Trophoblast cell (in vitro differentiated cells and primary cell): ENCODE data around the gene IKZF5.

ENCODE experiments used
- DNase-seq, 2 donors: peaks; one replicate each; pipeline ENCODE4 v3.0.0-alpha.2; 2016
- H2AFZ ChIP-seq: 2 replicates; pipeline ENCODE4 v1.6.1; 2013; ENCODE audit warnings: low read length, moderate library complexity, mild to moderate bottlenecking; ENCODE audit not compliant: insufficient read depth, poor library complexity
- H2AK5ac ChIP-seq: 2 replicates; pipeline ENCODE4 v1.6.1; 2013; ENCODE audit warnings: mild to moderate bottlenecking, low read length
- H2BK120ac ChIP-seq: 2 replicates; pipeline ENCODE4 v1.6.1; 2013; ENCODE audit warnings: low read length, mild to moderate bottlenecking, moderate library complexity; ENCODE audit not compliant: insufficient read depth, poor library complexity
- H2BK12ac ChIP-seq: 2 replicates; pipeline ENCODE4 v1.6.1; 2013; ENCODE audit warnings: mild to moderate bottlenecking, low read length, moderate library complexity
- H2BK5ac ChIP-seq: 2 replicates; pipeline ENCODE4 v1.6.1; 2013; ENCODE audit warnings: low read length, low read depth, moderate library complexity, mild to moderate bottlenecking; ENCODE audit not compliant: poor library complexity
- H3K14ac ChIP-seq: 2 replicates; pipeline ENCODE4 v1.6.1; 2013; ENCODE audit warnings: mild to moderate bottlenecking, low read length
- H3K18ac ChIP-seq: 2 replicates; pipeline ENCODE4 v1.6.1; 2013; ENCODE audit warnings: mild to moderate bottlenecking, low read length
- H3K23ac ChIP-seq: 2 replicates; pipeline ENCODE4 v1.6.1; 2013; ENCODE audit warnings: low read length
- H3K27ac ChIP-seq: 2 replicates; pipeline ENCODE4 v1.5.1; 2013; ENCODE audit warnings: low read depth, mild to moderate bottlenecking, inconsistent platforms, low read length, moderate library complexity
- H3K27me3 ChIP-seq: 2 replicates; pipeline ENCODE4 v1.6.1; 2013; ENCODE audit warnings: inconsistent platforms, mild to moderate bottlenecking, low read length, moderate library complexity; ENCODE audit not compliant: insufficient read depth
- H3K36me3 ChIP-seq, 2 experiments: 1 replicate in 1 of 2; 2 replicates in 1 of 2; pipeline ENCODE4 v1.6.1; 2013; ENCODE audit warnings: low read length in 2 of 2, mild to moderate bottlenecking in 2 of 2, moderate library complexity in 1 of 2; ENCODE audit not compliant: insufficient read depth in 2 of 2, control insufficient read depth in 1 of 2
- H3K4ac ChIP-seq: 2 replicates; pipeline ENCODE4 v1.6.1; 2013; ENCODE audit warnings: low read depth, mild to moderate bottlenecking, low read length, moderate library complexity
- H3K4me1 ChIP-seq, 2 experiments: 1 replicate in 1 of 2; 2 replicates in 1 of 2; pipeline ENCODE4 v1.6.1; 2013; ENCODE audit warnings: low read length in 2 of 2, mild to moderate bottlenecking in 2 of 2, moderate library complexity in 1 of 2; ENCODE audit not compliant: insufficient read depth in 2 of 2, control insufficient read depth in 1 of 2
- H3K4me2 ChIP-seq: 2 replicates; pipeline ENCODE4 v1.6.1; 2013; ENCODE audit warnings: inconsistent platforms, mild to moderate bottlenecking, low read length, moderate library complexity
- H3K4me3 ChIP-seq: 2 replicates; pipeline ENCODE4 v1.5.1; 2013; ENCODE audit warnings: mild to moderate bottlenecking, low read depth, low read length, inconsistent platforms
- H3K79me1 ChIP-seq: one replicate; pipeline ENCODE4 v1.6.1; 2013; ENCODE audit warnings: low read length
- H3K79me2 ChIP-seq: 2 replicates; pipeline ENCODE4 v1.6.1; 2013; ENCODE audit warnings: low read length, mild to moderate bottlenecking; ENCODE audit not compliant: control insufficient read depth, insufficient read depth, poor library complexity
- H3K9ac ChIP-seq: 2 replicates; pipeline ENCODE4 v1.6.1; 2013; ENCODE audit warnings: mild to moderate bottlenecking, low read length
- H3K9me3 ChIP-seq: 2 replicates; pipeline ENCODE4 v1.6.1; 2013; ENCODE audit warnings: low read depth, mild to moderate bottlenecking, control low read depth, inconsistent platforms, low read length; ENCODE audit not compliant: insufficient read depth
- H4K12ac ChIP-seq: 2 replicates; pipeline ENCODE4 v1.6.1; 2013; ENCODE audit warnings: low read depth, mild to moderate bottlenecking, low read length, moderate library complexity
- H4K8ac ChIP-seq: 2 replicates; pipeline ENCODE4 v1.6.1; 2013; ENCODE audit warnings: low read depth, mild to moderate bottlenecking, low read length, moderate library complexity
- H4K91ac ChIP-seq: one replicate; pipeline ENCODE4 v1.6.1; 2013; ENCODE audit warnings: low read depth, mild to moderate bottlenecking, low read length, moderate library complexity
- WGBS: extraction: QIAGEN DNeasy Blood & Tissue Kit; methylation state at CpG from one replicate; pipeline ENCODE4 v1.1.7; 2013; ENCODE audit warnings: missing lambda C conversion rate; ENCODE audit not compliant: insufficient read length, insufficient coverage; ENCODE audit errors: extremely low coverage; 5-methylcytosine and 5-hydroxymethylcytosine counted together

Gene IKZF5

DNA sequence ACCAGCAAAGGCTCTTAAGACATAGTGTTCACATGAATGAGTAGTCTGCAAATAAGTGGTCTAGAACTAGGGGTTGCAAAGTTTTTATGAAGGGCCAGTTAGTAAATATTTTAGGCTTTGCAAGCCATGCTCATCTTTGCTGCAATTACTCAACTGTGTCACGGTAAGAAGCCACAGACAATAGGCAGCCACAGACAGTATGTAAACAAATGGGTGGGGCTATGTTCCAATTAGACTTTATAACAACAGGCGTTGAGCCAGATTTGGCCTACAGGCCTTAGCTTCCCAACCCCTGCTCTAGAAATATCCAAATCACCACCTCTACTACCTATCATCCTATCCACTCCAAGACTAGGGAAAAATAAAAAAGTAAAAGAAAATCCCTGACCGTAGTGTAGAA is 9.2 kb downstream of the IKZF5 start:
- Histone ChIP-seq H2BK120ac (no peak overlapping the region), H4K12ac (no peak overlapping the region), H3K4me2 (no peak overlapping the region), H3K23ac (no peak overlapping the region), H3K27ac (no peak overlapping the region), H3K9ac (no peak overlapping the region), H4K91ac (no peak overlapping the region), H3K18ac (no peak overlapping the region), H3K4ac (no peak overlapping the region), H3K14ac (no peak overlapping the region), H2AK5ac (no peak overlapping the region), H3K4me3 (no peak overlapping the region), H3K79me2 (no peaks in the 10 kb centered on the region), H2BK5ac (no peak overlapping the region), H3K4me1 (no peaks in the 10 kb centered on the region), H3K79me1 (no peaks in the 10 kb centered on the region), H3K36me3 (peaks cover 0 to 8% of the 10 kb centered on the region in 2 experiments), H4K8ac (no peak overlapping the region), H3K9me3 (no peaks in the 10 kb centered on the region), H3K27me3 (no peaks in the 10 kb centered on the region), H2AFZ (no peak overlapping the region), H2BK12ac (no peak overlapping the region)
- DNase-seq: no peak
- WGBS: no CpG with 5 or more reads among the region's 3 CpGs

DNA sequence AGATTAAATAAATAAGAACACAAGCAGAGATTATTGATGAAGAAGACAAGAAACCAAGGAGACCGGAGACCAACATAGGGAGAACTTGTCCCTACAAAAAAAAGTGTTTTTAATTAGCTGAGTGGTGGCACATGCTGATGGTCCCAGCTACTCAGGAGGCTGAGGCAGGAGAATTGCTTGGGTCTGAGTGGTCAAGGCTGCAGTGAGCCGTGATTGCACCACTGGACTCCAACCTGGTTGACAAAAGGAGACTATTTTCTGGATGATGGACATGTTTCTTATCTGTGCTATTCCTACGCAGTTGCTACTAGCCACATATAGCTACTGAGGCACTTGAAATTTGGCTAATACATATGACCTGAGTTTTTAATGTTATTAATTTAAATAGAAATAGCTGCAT is 9.7 kb downstream of the IKZF5 start:
- no peak overlapping the region for H4K8ac ChIP-seq
- no peak overlapping the region for H3K14ac ChIP-seq
- no peaks in the 10 kb centered on the region for H3K79me1 ChIP-seq
- no peaks in the 10 kb centered on the region for H3K27me3 ChIP-seq
- no peak overlapping the region for H3K9ac ChIP-seq
- H3K4me2 ChIP-seq: no peak overlapping the region
- no peak overlapping the region for H2BK5ac ChIP-seq
- H3K79me2 ChIP-seq: no peaks in the 10 kb centered on the region
- H2AFZ ChIP-seq: no peak overlapping the region
- no peak overlapping the region for H3K4ac ChIP-seq
- no peak overlapping the region for H3K27ac ChIP-seq
- H3K36me3 ChIP-seq: peaks cover 2 to 13% of the 10 kb centered on the region in 2 experiments
- no peak overlapping the region for H4K91ac ChIP-seq
- no peak overlapping the region for H3K4me3 ChIP-seq
- H4K12ac ChIP-seq: no peak overlapping the region
- no peak overlapping the region for H3K18ac ChIP-seq
- no peak overlapping the region for H2BK12ac ChIP-seq
- no peak for DNase-seq
- no peak overlapping the region for H3K23ac ChIP-seq
- WGBS: no CpG with 5 or more reads among the region's 3 CpGs
- no peak overlapping the region for H2BK120ac ChIP-seq
- no peak overlapping the region for H2AK5ac ChIP-seq
- H3K4me1 ChIP-seq: no peaks in the 10 kb centered on the region
- no peaks in the 10 kb centered on the region for H3K9me3 ChIP-seq

DNA sequence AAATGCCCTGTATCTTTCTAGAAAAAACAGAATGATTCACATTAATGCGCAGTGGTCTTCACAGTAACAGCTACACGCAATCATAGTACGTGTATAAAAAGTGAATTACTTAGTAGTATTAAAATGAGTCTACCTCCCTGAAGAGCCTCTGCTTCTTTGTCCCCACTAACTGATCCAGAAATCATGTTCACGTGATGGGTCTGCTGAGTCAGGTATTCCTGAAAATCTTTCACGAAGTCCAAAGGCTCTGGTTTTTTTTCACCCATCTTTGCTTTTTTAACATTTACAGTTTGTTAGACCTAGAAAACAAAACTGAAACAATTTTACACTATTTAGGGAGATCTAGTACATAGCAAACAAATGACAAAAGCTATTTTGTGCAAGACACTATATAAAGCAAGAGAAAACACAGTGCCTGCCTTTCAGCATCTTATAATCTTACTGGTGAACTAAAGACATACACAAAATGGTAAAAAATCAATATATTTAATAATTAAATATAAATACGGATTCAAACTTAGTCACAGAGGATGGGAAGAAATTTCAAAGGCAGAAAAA is 10.2 kb downstream of the IKZF5 start:
- H2AK5ac ChIP-seq: no peak overlapping the region

DNA sequence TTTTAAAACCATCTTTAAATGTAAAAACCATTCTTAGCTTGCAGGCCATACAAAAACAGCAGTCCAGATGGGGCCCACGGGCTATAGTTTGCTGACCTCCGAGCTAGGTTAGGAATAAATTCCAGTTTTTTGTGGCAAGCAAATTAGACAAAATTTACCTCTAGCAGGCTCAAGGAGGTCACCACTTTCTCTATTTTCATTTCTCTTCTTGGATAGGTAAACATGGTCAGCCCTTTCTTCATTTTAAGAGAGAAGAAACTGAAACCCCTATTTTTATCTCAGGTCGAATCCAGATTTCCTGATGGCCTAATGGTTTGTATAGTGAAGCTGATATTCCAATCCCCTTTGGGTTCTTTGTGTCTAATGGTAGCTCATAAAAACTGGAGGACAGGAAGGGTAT is 10.7 kb downstream of the IKZF5 start:
- Histone ChIP-seq H3K4me1 (no peaks in the 10 kb centered on the region), H2BK5ac (no peak overlapping the region), H4K91ac (no peak overlapping the region), H4K8ac (no peak overlapping the region), H3K23ac (no peak overlapping the region), H3K18ac (no peak overlapping the region), H3K14ac (no peak overlapping the region), H2AFZ (no peak overlapping the region), H3K9me3 (no peaks in the 10 kb centered on the region), H3K79me1 (no peaks in the 10 kb centered on the region), H2AK5ac (no peak overlapping the region), H3K27me3 (no peaks in the 10 kb centered on the region), H3K4me3 (no peak overlapping the region), H2BK12ac (no peak overlapping the region), H3K36me3 (peaks cover 5 to 15% of the 10 kb centered on the region in 2 experiments), H2BK120ac (no peak overlapping the region), H3K4me2 (no peak overlapping the region), H3K27ac (no peak overlapping the region), H3K4ac (no peak overlapping the region), H4K12ac (no peak overlapping the region), H3K79me2 (no peaks in the 10 kb centered on the region), H3K9ac (no peak overlapping the region)
- no CpG with 5 or more reads among the region's 3 CpGs for WGBS
- DNase-seq: no peak

More for the DNA sequence above, 10.2 kb downstream of the IKZF5 start:
- H2BK12ac ChIP-seq: no peak overlapping the region
- no peak overlapping the region for H4K8ac ChIP-seq
- no peaks in the 10 kb centered on the region for H3K79me1 ChIP-seq
- no peak overlapping the region for H3K4ac ChIP-seq
- H3K9ac ChIP-seq: no peak overlapping the region
- H3K23ac ChIP-seq: no peak overlapping the region
- no CpG with 5 or more reads among the region's 6 CpGs for WGBS
- no peak overlapping the region for H3K4me2 ChIP-seq
- no peaks in the 10 kb centered on the region for H3K4me1 ChIP-seq
- no peak overlapping the region for H4K91ac ChIP-seq
- H2BK120ac ChIP-seq: no peak overlapping the region
- H3K14ac ChIP-seq: no peak overlapping the region
- no peak overlapping the region for H4K12ac ChIP-seq
- no peak for DNase-seq
- no peak overlapping the region for H2AFZ ChIP-seq
- H3K18ac ChIP-seq: no peak overlapping the region
- no peak overlapping the region for H3K27ac ChIP-seq
- peaks cover 5 to 15% of the 10 kb centered on the region in 2 experiments for H3K36me3 ChIP-seq
- no peak overlapping the region for H2BK5ac ChIP-seq
- no peak overlapping the region for H3K4me3 ChIP-seq
- H3K79me2 ChIP-seq: no peaks in the 10 kb centered on the region
- H3K9me3 ChIP-seq: no peaks in the 10 kb centered on the region
- H3K27me3 ChIP-seq: no peaks in the 10 kb centered on the region
